Heart left ventricle (tissue), 16 donors: ENCODE measurements around the gene CUBN. TPM values are rescaled to one million over a fixed set of nuclear protein-coding genes. Genes with fewer than 3 reads are reported as not detected.

ENCODE experiments used
- ATAC-seq, 4 donors: fragments of 200-7000 bp; cut with Tn5 transposase; one replicate each; pipeline ENCODE4 v1.9.1; 2020 to 2022; ENCODE audit warnings: moderate library complexity in 4 of 4, mild to moderate bottlenecking in 3 of 4, moderate number of reproducible peaks in 1 of 4
- DNase-seq, 5 donors: peaks; one replicate each; pipeline ENCODE4 v3.0.0-alpha.2; 2020
- H3K27ac ChIP-seq, 12 donors: fragments of 200-600 bp; sonication (generic) in 4 of 12; one replicate each; pipeline versions ENCODE4 v1.5.0 to v1.8.0; 2016 to 2022; ENCODE audit warnings: mild to moderate bottlenecking in 2 of 12
- H3K27me3 ChIP-seq, 9 donors: fragments of 200-600 bp; sonication (generic) in 2 of 9; one replicate each; pipeline versions ENCODE4 v1.5.1 to v1.8.0; 2016 to 2022; ENCODE audit warnings: mild to moderate bottlenecking in 3 of 9
- H3K36me3 ChIP-seq, 9 donors: fragments of 200-600 bp; sonication (generic) in 2 of 9; one replicate each; pipeline versions ENCODE4 v1.5.0 to v1.8.0; 2018 to 2022; ENCODE audit warnings: mild to moderate bottlenecking in 2 of 9
- H3K4me1 ChIP-seq, 12 donors: fragments of 200-600 bp; sonication (generic) in 4 of 12; one replicate each; pipeline versions ENCODE4 v1.5.0 to v1.8.0; 2016 to 2022; ENCODE audit warnings: mild to moderate bottlenecking in 3 of 12
- H3K4me3 ChIP-seq, 12 donors: fragments of 200-600 bp; sonication (generic) in 4 of 12; one replicate each; pipeline versions ENCODE4 v1.5.0 to v1.8.0; 2017 to 2022; ENCODE audit warnings: mild to moderate bottlenecking in 9 of 12, moderate library complexity in 4 of 12
- H3K9me3 ChIP-seq, 12 donors: fragments of 200-600 bp; sonication (generic) in 4 of 12; one replicate each; pipeline versions ENCODE4 v1.5.0 to v1.8.0; 2016 to 2022; ENCODE audit warnings: mild to moderate bottlenecking in 1 of 12
- POLR2A ChIP-seq, 2 donors: fragments of 450-650 bp; IDR thresholded peaks; one replicate each; pipeline ENCODE4 v1.6.1; 2017; ENCODE audit warnings: antibody characterized with exemption in 2 of 2, mild to moderate bottlenecking in 2 of 2, moderate library complexity in 2 of 2
- WGBS, 4 donors: extraction: QIAGEN DNeasy Blood & Tissue Kit in 2 of 4; methylation state at CpG; one replicate each; pipeline versions ENCODE4 v1.1.5 to v1.1.7; 2013 to 2018; 5-methylcytosine and 5-hydroxymethylcytosine counted together
- intact Hi-C, 10 donors: fragments of 100-400 bp; cut with DNase I; formaldehyde crosslinking; loops; one replicate each; pipeline versions ENCODE4 v1.11.1 to v1.14.2; 2022
- polyA plus RNA-seq, 2 donors: library from polyadenylated mRNA; stranded (reverse); fragments of 200-250 nt; gene quantifications; one replicate each; pipeline ENCODE4 v1.2.3, GENCODE V29; 2013
- total RNA-seq, 9 donors: library from RNA; depleted of rRNA in 2 of 9; stranded (reverse); fragments of >200 nt in 2 of 9; fragmentation: NEBNext Ultra II Directional in 3 of 9; extraction: Animal tissue kit (Norgen Biotek cat#: 25700) in 3 of 9; gene quantifications; one replicate each; pipeline versions ENCODE4 v1.1.0 to v1.2.4, GENCODE V29; 2016 to 2023
- TF ChIP-seq, protein P1 (sequence below), 12 donors: fragments of 200-600 bp; sonication (generic) in 4 of 12; IDR thresholded peaks; one replicate each; pipeline versions ENCODE4 v1.5.0 to v1.8.0; 2018 to 2022; ENCODE audit warnings: antibody characterized with exemption in 12 of 12, mild to moderate bottlenecking in 5 of 12
- donor health status: ischemic (EF 13 %, LVEDD 7.1; RV severe dilation, severe dysfunction).
- donor health status: healthy with polysubstance abuse.
- donor health status: DM: no; HTN: yes; CAD: no.
- donor health status: DM: no; HTN: no; CAD: no.
- donor health status: ischemic (EF 25% LVEDD 6.9; RV normal size, moderate dysfunction).
- donor health status: ischemic (EF 25% LVEDD 5.7; RV mildly dilated, moderate dysfunction).
- donor health status: healthy.
- donor health status: DM: yes; HTN: yes; CAD: no.
- donor health status: ischemic (EF 35%, LVEDD 5.7; RV mildly dilated, moderate dysfunction).
- donor health status: nonischemic (EF 11% LVEDD 7.7; RV severe dilation, severe dysfunction).
- donor health status: DM: yes; HTN: yes; CAD: no.
- donor health status: PGD.
- donor health status: ischemic (EF 29% LVEDD 5.4; RV normal size, mild dysfunction).
- donor health status: nonischemic (EF 23%, LVEDD 6.1; RV moderate dilation, normal function).

The CUBN gene
- total and polyA plus RNA-seq, 11 donors: 0.07 to 1.5 (median 0.44) TPM

GRCh38 chr10:16887565-16887964 lies 242.0 kb downstream of the CUBN start:
- intact Hi-C loops: no loop called here
- Histone ChIP-seq H3K27me3 (no peaks in the 10 kb centered on the region), H3K4me1 (peaks cover 0 to 11% (median 0%) of the 10 kb centered on the region in 12 donors), H3K4me3 (no peak overlapping the region), H3K36me3 (no peaks in the 10 kb centered on the region), H3K9me3 (no peaks in the 10 kb centered on the region), H3K27ac (no peak overlapping the region)
- WGBS, 4 donors: 7 to 14% (median 8%) methylated on average over 3 of the region's 3 CpGs
- no peak for ATAC-seq
- TF ChIP-seq, protein P1, sequence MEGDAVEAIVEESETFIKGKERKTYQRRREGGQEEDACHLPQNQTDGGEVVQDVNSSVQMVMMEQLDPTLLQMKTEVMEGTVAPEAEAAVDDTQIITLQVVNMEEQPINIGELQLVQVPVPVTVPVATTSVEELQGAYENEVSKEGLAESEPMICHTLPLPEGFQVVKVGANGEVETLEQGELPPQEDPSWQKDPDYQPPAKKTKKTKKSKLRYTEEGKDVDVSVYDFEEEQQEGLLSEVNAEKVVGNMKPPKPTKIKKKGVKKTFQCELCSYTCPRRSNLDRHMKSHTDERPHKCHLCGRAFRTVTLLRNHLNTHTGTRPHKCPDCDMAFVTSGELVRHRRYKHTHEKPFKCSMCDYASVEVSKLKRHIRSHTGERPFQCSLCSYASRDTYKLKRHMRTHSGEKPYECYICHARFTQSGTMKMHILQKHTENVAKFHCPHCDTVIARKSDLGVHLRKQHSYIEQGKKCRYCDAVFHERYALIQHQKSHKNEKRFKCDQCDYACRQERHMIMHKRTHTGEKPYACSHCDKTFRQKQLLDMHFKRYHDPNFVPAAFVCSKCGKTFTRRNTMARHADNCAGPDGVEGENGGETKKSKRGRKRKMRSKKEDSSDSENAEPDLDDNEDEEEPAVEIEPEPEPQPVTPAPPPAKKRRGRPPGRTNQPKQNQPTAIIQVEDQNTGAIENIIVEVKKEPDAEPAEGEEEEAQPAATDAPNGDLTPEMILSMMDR (IDR thresholded peaks at IDR 0.05): no peak
- TF ChIP-seq POLR2A (IDR thresholded peaks at IDR 0.05): no peak
- DNase-seq: no peak

DNA sequence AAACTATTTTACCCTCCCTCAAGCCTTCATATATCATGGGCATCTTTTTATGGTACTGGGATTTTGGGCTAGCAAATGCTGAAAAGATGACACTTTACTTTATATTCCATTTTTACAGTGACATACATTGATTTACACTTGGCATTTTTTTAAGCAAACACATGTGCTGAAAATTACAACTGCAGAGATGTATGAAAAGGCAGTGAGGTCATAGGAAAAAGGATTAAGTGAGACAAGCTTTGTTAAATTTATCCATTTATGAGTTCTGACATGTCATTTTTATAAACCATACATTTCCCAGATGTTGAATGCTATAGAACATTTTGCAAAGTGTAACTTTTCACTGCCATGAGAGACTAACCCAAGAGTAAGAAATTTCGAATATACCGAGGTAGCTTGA lies 243.6 kb downstream of the CUBN start:
- no peak overlapping the region for H3K27ac ChIP-seq
- no peaks in the 10 kb centered on the region for H3K36me3 ChIP-seq
- H3K4me3 ChIP-seq: no peak overlapping the region
- intact Hi-C loops: no loop called here
- no peaks in the 10 kb centered on the region for H3K9me3 ChIP-seq
- no peak for TF ChIP-seq POLR2A (IDR thresholded peaks at IDR 0.05)
- TF ChIP-seq, protein P1 (IDR thresholded peaks at IDR 0.05): no peak
- no peaks in the 10 kb centered on the region for H3K27me3 ChIP-seq
- DNase-seq (no peak), ATAC-seq (no peak)
- no peaks in the 10 kb centered on the region for H3K4me1 ChIP-seq
- 83 to 93% (median 86%) methylated on average over 2 of the region's 2 CpGs for WGBS, 4 donors

DNA sequence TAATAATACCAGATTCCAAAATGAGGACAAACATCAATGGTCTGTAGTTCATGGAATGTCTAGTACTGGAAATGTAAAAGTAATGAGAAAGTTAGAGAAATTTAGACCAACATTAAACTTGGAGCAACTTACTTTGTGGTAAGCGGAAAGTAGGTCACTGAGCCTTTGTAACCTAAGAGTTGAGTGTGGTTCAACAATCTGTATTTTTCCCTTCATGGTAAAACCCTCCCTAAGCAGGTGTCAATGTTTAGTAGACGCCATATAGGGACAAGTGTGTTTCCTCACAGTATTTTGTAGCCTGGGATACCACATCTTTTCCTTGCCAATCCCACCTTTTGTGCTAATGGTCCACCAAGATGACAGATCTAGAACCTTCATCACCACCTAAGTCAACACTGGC lies 245.1 kb downstream of the CUBN start:
- no peak for ATAC-seq

DNA sequence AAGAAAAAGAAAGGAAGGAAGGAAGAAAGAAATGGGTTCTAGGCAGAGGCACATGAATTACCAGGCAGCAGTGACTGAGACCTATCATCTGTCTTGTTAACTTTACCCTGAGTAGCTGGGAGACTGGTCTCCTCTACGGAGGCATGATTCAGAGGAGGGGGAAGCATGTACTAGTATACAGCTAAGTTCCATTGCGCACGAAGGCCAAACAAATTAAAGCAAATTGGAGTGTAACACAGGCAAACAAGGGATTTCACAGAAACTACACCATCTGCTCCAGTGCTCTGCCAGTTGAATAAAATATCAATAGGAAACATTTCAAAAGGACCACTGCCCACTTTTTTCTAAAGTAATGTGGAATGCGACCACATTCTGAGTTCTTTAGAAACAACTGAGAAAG lies 246.5 kb downstream of the CUBN start:
- WGBS, 4 donors: 94 to 97% (median 95%) methylated on average over 4 of the region's 4 CpGs
- Histone ChIP-seq H3K27ac (no peak overlapping the region), H3K4me1 (no peaks in the 10 kb centered on the region), H3K9me3 (no peaks in the 10 kb centered on the region), H3K36me3 (no peaks in the 10 kb centered on the region), H3K4me3 (no peak overlapping the region), H3K27me3 (no peaks in the 10 kb centered on the region)
- no peak for TF ChIP-seq POLR2A (IDR thresholded peaks at IDR 0.05)
- TF ChIP-seq, protein P1 (IDR thresholded peaks at IDR 0.05): no peak
- intact Hi-C loops: no loop called here
- no peak for ATAC-seq
- no peak for DNase-seq

More for the DNA sequence above, 245.1 kb downstream of the CUBN start:
- WGBS, 4 donors: 92 to 98% (median 96%) methylated on average over 2 of the region's 2 CpGs
- H3K9me3 ChIP-seq: no peaks in the 10 kb centered on the region
- no peak overlapping the region for H3K4me3 ChIP-seq
- intact Hi-C loops: no loop called here
- no peak for DNase-seq
- H3K27ac ChIP-seq: no peak overlapping the region
- H3K27me3 ChIP-seq: no peaks in the 10 kb centered on the region
- TF ChIP-seq, protein P1 (IDR thresholded peaks at IDR 0.05): no peak
- no peak for TF ChIP-seq POLR2A (IDR thresholded peaks at IDR 0.05)
- H3K4me1 ChIP-seq: no peaks in the 10 kb centered on the region
- no peaks in the 10 kb centered on the region for H3K36me3 ChIP-seq
